Parathyroid adenoma (tissue), 2 donors: Measurements from ENCODE around the gene NOXA1.

ENCODE experiments used
- H2AFZ ChIP-seq: fragments of 300-600 bp; sonication (generic); one replicate; pipeline ENCODE4 v1.7.0; 2017; ENCODE audit warnings: antibody characterized with exemption, mild to moderate bottlenecking
- H3K27ac ChIP-seq: fragments of 300-600 bp; sonication (generic); one replicate; pipeline ENCODE4 v1.7.0; 2017
- H3K27me3 ChIP-seq: fragments of 300-600 bp; sonication (generic); one replicate; pipeline ENCODE4 v1.7.0; 2017; ENCODE audit warnings: low read length; ENCODE audit not compliant: control insufficient read depth, insufficient read depth
- H3K36me3 ChIP-seq: fragments of 300-600 bp; sonication (generic); one replicate; pipeline ENCODE4 v1.7.0; 2017; ENCODE audit warnings: low read length; ENCODE audit not compliant: control insufficient read depth, insufficient read depth
- H3K4me1 ChIP-seq: fragments of 300-600 bp; sonication (generic); one replicate; pipeline ENCODE4 v1.7.0; 2017; ENCODE audit warnings: control low read depth
- H3K4me2 ChIP-seq: fragments of 300-600 bp; sonication (generic); one replicate; pipeline ENCODE4 v1.7.0; 2017; ENCODE audit warnings: low read length
- H3K4me3 ChIP-seq: fragments of 300-600 bp; sonication (generic); one replicate; pipeline ENCODE4 v1.7.0; 2017; ENCODE audit warnings: low read depth, low read length
- H3K79me2 ChIP-seq: fragments of 300-600 bp; sonication (generic); one replicate; pipeline ENCODE4 v1.7.0; 2017; ENCODE audit warnings: control low read depth
- H3K9ac ChIP-seq: fragments of 300-600 bp; sonication (generic); one replicate; pipeline ENCODE4 v1.7.0; 2017; ENCODE audit warnings: mild to moderate bottlenecking
- H3K9me3 ChIP-seq: fragments of 300-600 bp; sonication (generic); one replicate; pipeline ENCODE4 v1.7.0; 2017; ENCODE audit warnings: low read length; ENCODE audit not compliant: control insufficient read depth
- TF ChIP-seq, protein P1 (sequence below): fragments of 300-600 bp; sonication (generic); IDR thresholded peaks from one replicate; pipeline ENCODE4 v1.7.0; 2017; ENCODE audit warnings: antibody characterized with exemption, mild to moderate bottlenecking
- donor health status: primary hyperparathyroidism.

The NOXA1 gene

GRCh38 chr9:137456061-137456863 is 33.1 kb downstream of the NOXA1 start:
- no peak overlapping the region for H3K27ac ChIP-seq
- TF ChIP-seq, protein P1, sequence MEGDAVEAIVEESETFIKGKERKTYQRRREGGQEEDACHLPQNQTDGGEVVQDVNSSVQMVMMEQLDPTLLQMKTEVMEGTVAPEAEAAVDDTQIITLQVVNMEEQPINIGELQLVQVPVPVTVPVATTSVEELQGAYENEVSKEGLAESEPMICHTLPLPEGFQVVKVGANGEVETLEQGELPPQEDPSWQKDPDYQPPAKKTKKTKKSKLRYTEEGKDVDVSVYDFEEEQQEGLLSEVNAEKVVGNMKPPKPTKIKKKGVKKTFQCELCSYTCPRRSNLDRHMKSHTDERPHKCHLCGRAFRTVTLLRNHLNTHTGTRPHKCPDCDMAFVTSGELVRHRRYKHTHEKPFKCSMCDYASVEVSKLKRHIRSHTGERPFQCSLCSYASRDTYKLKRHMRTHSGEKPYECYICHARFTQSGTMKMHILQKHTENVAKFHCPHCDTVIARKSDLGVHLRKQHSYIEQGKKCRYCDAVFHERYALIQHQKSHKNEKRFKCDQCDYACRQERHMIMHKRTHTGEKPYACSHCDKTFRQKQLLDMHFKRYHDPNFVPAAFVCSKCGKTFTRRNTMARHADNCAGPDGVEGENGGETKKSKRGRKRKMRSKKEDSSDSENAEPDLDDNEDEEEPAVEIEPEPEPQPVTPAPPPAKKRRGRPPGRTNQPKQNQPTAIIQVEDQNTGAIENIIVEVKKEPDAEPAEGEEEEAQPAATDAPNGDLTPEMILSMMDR, result no peak

DNA sequence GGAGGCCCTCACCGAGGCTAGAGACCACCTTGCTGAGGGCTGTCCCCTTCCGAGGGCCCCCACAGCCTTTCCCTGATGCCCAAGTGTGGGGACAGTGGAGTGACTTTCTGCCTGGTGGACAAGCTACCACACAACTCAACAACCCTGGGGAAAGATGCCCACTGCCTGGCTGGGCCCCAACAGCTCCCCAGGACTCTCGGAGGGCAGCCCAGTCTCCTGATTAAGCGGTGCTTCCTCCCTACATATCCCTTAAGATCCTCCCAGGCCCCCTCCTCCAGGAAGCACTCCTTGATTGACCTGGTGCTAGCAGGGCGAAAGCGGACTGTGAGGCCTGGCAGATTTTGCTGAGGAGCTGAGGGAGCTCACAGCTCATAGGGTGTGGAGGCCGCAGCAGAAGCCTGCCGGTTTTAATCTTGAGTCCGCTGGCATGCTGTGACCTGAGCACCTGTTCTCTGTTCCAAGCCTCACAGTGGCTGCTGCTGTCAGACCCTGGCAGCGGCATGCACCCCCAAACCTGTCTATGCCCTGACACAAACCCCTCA is 33.7 kb downstream of the NOXA1 start:
- no peaks in the 10 kb centered on the region for H3K79me2 ChIP-seq
- H3K27ac ChIP-seq, result no peak overlapping the region
- H2AFZ ChIP-seq, result no peak overlapping the region
- no peak overlapping the region for H3K9ac ChIP-seq
- H3K4me3 ChIP-seq, result no peak overlapping the region
- no peaks in the 10 kb centered on the region for H3K36me3 ChIP-seq
- no peaks in the 10 kb centered on the region for H3K9me3 ChIP-seq
- H3K27me3 ChIP-seq, result no peaks in the 10 kb centered on the region
- H3K4me1 ChIP-seq, result no peaks in the 10 kb centered on the region
- TF ChIP-seq, protein P1, result no peak
- H3K4me2 ChIP-seq, result no peak overlapping the region

More at GRCh38 chr9:137456061-137456863, 33.1 kb downstream of the NOXA1 start:
- no peak overlapping the region for H2AFZ ChIP-seq
- H3K9me3 ChIP-seq, result no peaks in the 10 kb centered on the region
- no peak overlapping the region for H3K4me3 ChIP-seq
- H3K9ac ChIP-seq, result no peak overlapping the region
- H3K4me1 ChIP-seq, result no peaks in the 10 kb centered on the region
- H3K79me2 ChIP-seq, result no peaks in the 10 kb centered on the region
- H3K27me3 ChIP-seq, result no peaks in the 10 kb centered on the region
- no peaks in the 10 kb centered on the region for H3K36me3 ChIP-seq
- H3K4me2 ChIP-seq, result no peak overlapping the region

DNA sequence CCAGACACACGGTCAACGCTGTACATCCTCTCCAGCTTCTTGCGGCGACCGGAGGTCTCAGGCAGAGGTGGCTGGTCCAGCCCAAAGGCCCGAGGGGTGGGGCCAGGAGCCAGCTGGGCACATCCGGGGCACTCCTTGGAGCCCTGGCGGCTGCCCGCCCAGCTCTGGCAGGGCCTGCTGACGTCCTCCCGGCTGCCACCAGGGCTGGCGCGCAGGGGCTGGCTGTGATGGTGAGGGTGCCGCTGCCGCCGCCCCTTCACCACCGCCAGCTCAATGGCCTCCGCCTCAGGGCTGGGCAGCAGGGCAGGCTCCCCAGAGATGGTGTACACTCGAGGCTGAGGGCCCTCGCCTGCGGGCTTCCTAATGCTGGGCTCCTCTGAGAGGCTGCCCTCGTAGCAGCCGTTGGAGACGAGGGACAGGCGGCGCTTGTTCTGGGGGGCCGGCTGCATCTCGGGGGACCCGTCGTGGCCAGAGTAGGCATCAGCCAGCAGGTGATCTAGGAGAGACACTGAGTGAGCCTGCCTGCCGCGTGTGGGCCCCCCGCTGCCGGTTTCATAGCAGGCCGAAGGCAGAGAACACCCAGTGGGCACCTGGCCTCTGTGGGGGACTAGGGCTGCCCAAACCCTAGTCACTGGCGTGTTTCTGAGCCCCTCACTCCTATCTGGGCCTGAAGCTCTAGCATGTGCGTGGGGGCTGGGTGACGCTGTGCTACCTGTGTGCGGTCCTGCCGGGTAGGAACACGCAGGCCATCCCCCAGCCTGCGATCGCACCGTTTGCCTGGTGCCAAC is 34.4 kb downstream of the NOXA1 start:
- Histone ChIP-seq H3K4me1 (no peaks in the 10 kb centered on the region), H3K79me2 (no peaks in the 10 kb centered on the region), H3K9ac (no peak overlapping the region)

DNA sequence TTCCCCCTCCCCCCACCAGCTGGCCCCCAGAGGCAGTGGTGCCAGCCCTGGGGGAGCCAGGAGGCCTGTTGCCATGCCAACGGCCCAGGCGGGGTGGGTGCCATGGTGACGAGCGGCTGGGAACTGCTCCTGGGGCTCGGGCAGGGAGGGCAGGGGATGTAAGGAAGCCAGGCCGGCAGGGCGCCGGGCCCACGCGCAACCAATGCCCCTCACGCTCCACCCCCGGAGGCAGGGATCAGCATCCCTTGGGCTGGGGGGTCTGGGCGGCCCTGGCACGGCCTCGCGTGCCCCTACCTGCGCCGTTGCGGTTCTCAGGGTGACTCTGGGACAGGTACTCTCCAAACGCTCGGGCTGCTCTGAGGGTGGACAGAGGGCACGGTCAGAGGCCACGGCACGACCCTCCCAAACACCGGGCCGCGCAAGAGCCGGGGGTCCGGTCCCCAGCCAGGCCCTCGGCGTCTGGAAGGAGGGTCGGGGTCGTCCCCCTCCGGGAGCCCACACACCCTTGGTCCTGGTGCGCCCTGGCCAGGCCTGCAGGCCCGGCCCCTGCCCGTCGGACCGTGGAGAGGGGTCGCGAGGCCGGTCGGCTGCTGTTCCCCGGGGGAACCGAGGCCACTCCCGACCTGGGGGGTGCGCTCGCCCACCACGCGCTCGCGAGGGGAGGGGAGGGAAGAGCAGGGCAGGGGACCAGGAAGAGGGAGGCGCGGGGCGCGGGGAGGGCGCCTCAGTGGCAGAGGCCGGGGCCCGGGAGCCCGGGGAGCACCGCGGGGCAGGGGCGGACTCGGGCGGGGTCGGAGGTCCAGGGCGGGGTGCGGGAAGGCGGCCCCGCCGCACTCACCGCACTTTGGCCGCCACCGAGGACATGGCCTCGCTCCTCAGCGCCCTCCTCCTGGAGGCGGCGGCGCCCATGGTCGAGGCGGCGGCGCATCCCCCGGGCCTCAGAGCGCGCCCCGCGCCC is 35.3 kb downstream of the NOXA1 start:
- Histone ChIP-seq H3K4me1 (no peaks in the 10 kb centered on the region), H3K9me3 (no peaks in the 10 kb centered on the region), H3K4me2 (peak overlapping the region; percentile 91), H3K4me3 (peak overlapping the region; percentile 52), H3K27me3 (no peaks in the 10 kb centered on the region), H3K27ac (no peak overlapping the region), H3K79me2 (no peaks in the 10 kb centered on the region), H2AFZ (peak overlapping the region; percentile 73), H3K36me3 (no peaks in the 10 kb centered on the region), H3K9ac (no peak overlapping the region)
- TF ChIP-seq, protein P1, result no peak

More for the DNA sequence above, 34.4 kb downstream of the NOXA1 start:
- Histone ChIP-seq H3K4me3 (no peak overlapping the region), H2AFZ (no peak overlapping the region), H3K4me2 (no peak overlapping the region), H3K9me3 (no peaks in the 10 kb centered on the region), H3K27me3 (no peaks in the 10 kb centered on the region), H3K36me3 (no peaks in the 10 kb centered on the region), H3K27ac (no peak overlapping the region)
- TF ChIP-seq, protein P1, result no peak
